Measurements from ENCODE around the gene CDH23.

The CDH23 gene

GRCh38 chr10:71830726-71831125, 434.0 kb downstream of the CDH23 start:
- no peak for TF ChIP-seq CTCF (IDR thresholded peaks at IDR 0.05)
- peaks cover 5% of the 10 kb centered on the region for H3K4me1 ChIP-seq
- no peak overlapping the region for H2AFZ ChIP-seq
- no peaks in the 10 kb centered on the region for H3K36me3 ChIP-seq (ENCODE audit: control insufficient read depth, insufficient read depth, low read length)
- no peak overlapping the region for H3K27ac ChIP-seq
- no peak overlapping the region for H3K4me2 ChIP-seq (ENCODE audit: low read length)
- H3K9ac ChIP-seq: no peak overlapping the region
- H3K27me3 ChIP-seq (ENCODE audit: control insufficient read depth, insufficient read depth, low read length): no peaks in the 10 kb centered on the region
- H3K79me2 ChIP-seq: peaks cover 51% of the 10 kb centered on the region
- H3K4me3 ChIP-seq (ENCODE audit: low read depth, low read length): no peak overlapping the region
- no peaks in the 10 kb centered on the region for H3K9me3 ChIP-seq (ENCODE audit: control insufficient read depth, low read length)

GRCh38 chr10:71831646-71832552, 435.2 kb downstream of the CDH23 start:
- H3K4me3 ChIP-seq (ENCODE audit: low read depth, low read length): no peak overlapping the region
- H3K27ac ChIP-seq: no peak overlapping the region
- H3K27me3 ChIP-seq (ENCODE audit: control insufficient read depth, insufficient read depth, low read length): no peaks in the 10 kb centered on the region
- H3K4me1 ChIP-seq: peaks cover 17% of the 10 kb centered on the region
- no peaks in the 10 kb centered on the region for H3K9me3 ChIP-seq (ENCODE audit: control insufficient read depth, low read length)
- H3K36me3 ChIP-seq (ENCODE audit: control insufficient read depth, insufficient read depth, low read length): no peaks in the 10 kb centered on the region
- peaks cover 61% of the 10 kb centered on the region for H3K79me2 ChIP-seq
- no peak overlapping the region for H3K9ac ChIP-seq
- no peak for TF ChIP-seq CTCF (IDR thresholded peaks at IDR 0.05)
- H2AFZ ChIP-seq: no peak overlapping the region
- no peak overlapping the region for H3K4me2 ChIP-seq (ENCODE audit: low read length)

- Histone ChIP-seq H3K27me3 (ENCODE audit: control insufficient read depth, insufficient read depth, low read length) (no peaks in the 10 kb centered on the region), H3K27ac (no peak overlapping the region), H3K4me1 (peaks cover 25% of the 10 kb centered on the region), H3K9ac (no peak overlapping the region), H3K36me3 (ENCODE audit: control insufficient read depth, insufficient read depth, low read length) (no peaks in the 10 kb centered on the region), H3K79me2 (peaks cover 70% of the 10 kb centered on the region), H2AFZ (no peak overlapping the region), H3K4me2 (ENCODE audit: low read length) (no peak overlapping the region), H3K9me3 (ENCODE audit: control insufficient read depth, low read length) (no peaks in the 10 kb centered on the region), H3K4me3 (ENCODE audit: low read depth, low read length) (no peak overlapping the region)
- no peak for TF ChIP-seq CTCF (IDR thresholded peaks at IDR 0.05)
Observed at GRCh38 chr10:71832967-71833366, 436.2 kb downstream of the CDH23 start.

- Histone ChIP-seq H3K79me2 (peaks cover 76% of the 10 kb centered on the region), H3K4me1 (peaks cover 25% of the 10 kb centered on the region), H3K4me3 (ENCODE audit: low read depth, low read length) (no peak overlapping the region), H3K27me3 (ENCODE audit: control insufficient read depth, insufficient read depth, low read length) (no peaks in the 10 kb centered on the region), H3K9ac (no peak overlapping the region), H2AFZ (no peak overlapping the region), H3K27ac (no peak overlapping the region), H3K9me3 (ENCODE audit: control insufficient read depth, low read length) (no peaks in the 10 kb centered on the region), H3K4me2 (ENCODE audit: low read length) (no peak overlapping the region), H3K36me3 (ENCODE audit: control insufficient read depth, insufficient read depth, low read length) (no peaks in the 10 kb centered on the region)
- no peak for TF ChIP-seq CTCF (IDR thresholded peaks at IDR 0.05)
Observed at GRCh38 chr10:71833451-71834342, 437.0 kb downstream of the CDH23 start.
